Measurements from ENCODE around the gene MRPS18A.

DNA sequence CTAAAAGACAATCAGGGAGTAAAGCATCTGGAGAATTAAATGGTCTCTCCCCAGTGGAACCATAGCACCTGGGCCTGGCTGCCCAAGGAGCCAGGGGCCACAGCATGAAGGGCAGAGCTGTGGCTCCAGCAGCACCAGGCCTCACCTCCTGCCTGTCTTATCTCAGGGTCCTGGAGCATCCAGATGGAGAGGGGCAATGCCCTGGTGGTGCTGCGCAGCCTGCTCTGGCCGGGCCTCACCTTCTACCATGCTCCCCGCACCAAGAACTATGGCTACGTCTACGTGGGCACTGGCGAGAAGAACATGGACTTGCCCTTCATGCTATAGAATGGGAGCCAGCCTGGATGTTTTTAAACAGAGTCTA lies 17.0 kb downstream of the MRPS18A start:
- TF ChIP-seq, protein P1, sequence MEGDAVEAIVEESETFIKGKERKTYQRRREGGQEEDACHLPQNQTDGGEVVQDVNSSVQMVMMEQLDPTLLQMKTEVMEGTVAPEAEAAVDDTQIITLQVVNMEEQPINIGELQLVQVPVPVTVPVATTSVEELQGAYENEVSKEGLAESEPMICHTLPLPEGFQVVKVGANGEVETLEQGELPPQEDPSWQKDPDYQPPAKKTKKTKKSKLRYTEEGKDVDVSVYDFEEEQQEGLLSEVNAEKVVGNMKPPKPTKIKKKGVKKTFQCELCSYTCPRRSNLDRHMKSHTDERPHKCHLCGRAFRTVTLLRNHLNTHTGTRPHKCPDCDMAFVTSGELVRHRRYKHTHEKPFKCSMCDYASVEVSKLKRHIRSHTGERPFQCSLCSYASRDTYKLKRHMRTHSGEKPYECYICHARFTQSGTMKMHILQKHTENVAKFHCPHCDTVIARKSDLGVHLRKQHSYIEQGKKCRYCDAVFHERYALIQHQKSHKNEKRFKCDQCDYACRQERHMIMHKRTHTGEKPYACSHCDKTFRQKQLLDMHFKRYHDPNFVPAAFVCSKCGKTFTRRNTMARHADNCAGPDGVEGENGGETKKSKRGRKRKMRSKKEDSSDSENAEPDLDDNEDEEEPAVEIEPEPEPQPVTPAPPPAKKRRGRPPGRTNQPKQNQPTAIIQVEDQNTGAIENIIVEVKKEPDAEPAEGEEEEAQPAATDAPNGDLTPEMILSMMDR (conservative IDR thresholded peaks at IDR 0.05; ENCODE audit: low read depth in 2 of 2), result no peak
- TF ChIP-seq POLR2AphosphoS5 (IDR thresholded peaks at IDR 0.05; ENCODE audit: low read depth), result no peak

Measured in GM23338 (cell line).